GM21526 (cell line): Measurements from ENCODE around the gene MOB1B.
"Not testable (repeated sequence)": the region's sequence is repeated elsewhere in the genome, so short reads cannot be mapped to it uniquely, and the experiment has no call there.

Experiments used
- ATAC-seq: cut with Tn5 transposase; IDR thresholded peaks from one replicate; pipeline ENCODE4 v1.9.1; 2021; ENCODE audit warnings: moderate library complexity; ENCODE audit not compliant: unreplicated experiment, low FRiP score

Gene MOB1B

GRCh38 chr4:70948665-70949260, 46.6 kb downstream of the MOB1B start:
- ATAC-seq = no peak

DNA sequence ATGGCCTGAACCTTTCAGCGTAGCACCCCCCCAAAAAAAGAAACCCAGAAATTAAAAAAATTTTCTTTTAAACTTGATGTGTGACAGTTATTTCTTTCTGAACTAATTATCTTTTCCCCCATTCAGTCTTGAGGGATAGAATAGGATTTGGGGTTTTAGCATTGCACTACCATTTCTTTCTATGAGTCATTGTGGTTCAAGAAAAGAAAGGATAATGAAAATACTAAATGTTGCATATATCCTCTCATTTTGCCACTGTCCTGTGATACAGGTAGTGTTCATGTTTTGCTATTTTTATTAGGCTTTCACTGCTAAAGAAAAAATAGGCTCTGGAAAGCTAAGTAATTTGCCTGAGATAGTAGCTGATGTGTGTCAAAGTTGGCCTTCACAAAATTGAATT, 51.9 kb downstream of the MOB1B start:
- ATAC-seq = no peak

DNA sequence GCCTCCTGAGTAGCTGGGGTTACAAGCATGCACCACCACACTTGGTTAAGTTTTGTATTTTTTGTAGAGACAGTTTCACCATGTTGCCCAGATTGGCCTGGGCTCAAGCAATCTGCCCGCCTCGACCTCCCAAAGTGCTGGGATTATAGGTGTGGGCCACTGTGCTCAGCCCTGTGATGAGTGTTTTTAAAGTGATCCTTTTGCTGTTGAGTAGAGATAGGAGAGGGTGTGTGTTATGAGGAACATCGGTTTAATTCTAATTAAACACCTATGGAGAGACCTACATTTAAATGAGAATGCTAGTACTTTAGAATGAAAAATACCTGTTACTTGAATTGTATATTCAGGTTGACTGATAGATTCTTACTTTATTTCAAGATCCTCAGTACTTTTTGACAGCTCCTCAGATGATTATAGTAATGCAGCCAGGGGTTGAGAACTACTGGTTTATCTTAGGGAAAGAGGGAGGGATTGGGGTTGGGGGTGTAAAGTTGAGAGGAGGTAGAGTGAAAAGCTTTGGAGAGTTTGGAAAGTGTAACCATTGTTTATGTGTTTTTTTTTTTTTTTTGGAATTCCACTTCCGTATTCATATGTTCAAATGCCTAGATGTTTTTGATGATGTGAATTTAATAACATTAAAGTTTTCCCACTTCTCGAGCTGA, 54.5 kb downstream of the MOB1B start:
- ATAC-seq = no peak

GRCh38 chr4:70958681-70959080, 56.5 kb downstream of the MOB1B start:
- ATAC-seq = no peak

- ATAC-seq = no peak
These were observed 66.9 kb downstream of the MOB1B start for GRCh38 chr4:70969076-70969475.

DNA sequence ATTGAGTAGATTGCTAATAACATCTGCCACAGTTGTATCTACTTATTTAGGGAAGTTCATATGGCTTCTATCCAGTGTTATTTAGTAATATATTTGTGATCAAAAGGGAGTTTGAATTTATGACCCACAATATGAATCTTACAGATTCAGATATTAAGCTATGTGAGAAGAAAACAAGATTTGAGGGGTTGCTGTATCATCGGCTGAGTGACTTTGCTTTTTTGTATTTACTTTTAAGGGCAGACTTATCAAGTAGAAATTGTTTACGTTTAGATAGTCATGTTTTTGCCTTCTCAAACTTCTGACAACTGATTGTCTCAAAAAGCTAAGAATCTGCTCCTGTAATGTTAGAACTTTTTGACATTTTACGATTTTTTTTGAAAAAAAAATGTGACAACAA, 74.1 kb downstream of the MOB1B start:
- no peak for ATAC-seq

- peak; percentile 70 for ATAC-seq
These were observed 77.4 kb downstream of the MOB1B start for GRCh38 chr4:70979445-70980008.

GRCh38 chr4:70980196-70980595, 78.0 kb downstream of the MOB1B start:
- no peak for ATAC-seq

- ATAC-seq = no peak
These were observed 81.9 kb downstream of the MOB1B start for GRCh38 chr4:70984106-70984505.

DNA sequence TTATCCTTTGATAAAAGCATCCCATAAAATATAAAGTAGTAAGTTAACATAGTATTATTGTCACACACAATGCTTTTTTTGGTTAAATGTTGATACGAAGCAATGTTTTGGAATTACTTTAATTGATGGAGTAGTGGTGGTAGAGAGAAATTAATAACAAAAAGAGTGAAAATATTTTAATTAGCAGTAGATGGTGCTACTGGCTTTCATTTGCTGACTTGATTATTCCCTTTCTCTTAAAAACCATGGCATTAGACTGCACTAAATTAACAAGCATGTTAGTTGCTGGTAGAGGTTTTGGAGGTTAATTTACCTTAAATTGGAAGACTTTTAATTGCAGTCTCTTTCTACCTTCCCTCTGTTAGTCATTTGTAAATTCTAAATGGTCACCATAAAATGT, 82.4 kb downstream of the MOB1B start:
- ATAC-seq = no peak

GRCh38 chr4:70991596-70991995, 89.4 kb downstream of the MOB1B start:
- no peak for ATAC-seq

DNA sequence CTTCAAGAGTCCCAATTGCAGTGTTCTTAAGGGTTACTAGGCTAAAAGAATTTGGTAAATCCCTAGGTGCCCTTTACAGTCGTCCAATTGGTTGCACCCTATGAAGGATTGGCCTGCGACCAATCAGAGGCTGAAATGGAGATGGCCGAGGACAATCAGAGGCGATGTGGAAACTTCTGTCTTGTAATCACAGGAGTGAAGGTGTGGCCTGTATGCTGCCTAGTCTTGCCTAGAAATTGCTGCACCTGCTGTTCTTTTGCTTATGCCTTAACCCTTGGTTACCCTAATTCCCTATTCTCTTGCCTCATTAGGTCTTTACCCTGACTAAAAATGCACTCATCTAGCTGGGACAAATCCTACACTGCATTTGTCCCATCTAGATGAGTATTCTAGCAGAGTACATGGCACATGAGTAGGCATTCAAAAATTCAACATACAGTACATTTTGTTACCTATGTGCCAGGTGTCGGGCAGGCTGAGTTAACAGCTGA, 90.3 kb downstream of the MOB1B start:
- no peak for ATAC-seq

DNA sequence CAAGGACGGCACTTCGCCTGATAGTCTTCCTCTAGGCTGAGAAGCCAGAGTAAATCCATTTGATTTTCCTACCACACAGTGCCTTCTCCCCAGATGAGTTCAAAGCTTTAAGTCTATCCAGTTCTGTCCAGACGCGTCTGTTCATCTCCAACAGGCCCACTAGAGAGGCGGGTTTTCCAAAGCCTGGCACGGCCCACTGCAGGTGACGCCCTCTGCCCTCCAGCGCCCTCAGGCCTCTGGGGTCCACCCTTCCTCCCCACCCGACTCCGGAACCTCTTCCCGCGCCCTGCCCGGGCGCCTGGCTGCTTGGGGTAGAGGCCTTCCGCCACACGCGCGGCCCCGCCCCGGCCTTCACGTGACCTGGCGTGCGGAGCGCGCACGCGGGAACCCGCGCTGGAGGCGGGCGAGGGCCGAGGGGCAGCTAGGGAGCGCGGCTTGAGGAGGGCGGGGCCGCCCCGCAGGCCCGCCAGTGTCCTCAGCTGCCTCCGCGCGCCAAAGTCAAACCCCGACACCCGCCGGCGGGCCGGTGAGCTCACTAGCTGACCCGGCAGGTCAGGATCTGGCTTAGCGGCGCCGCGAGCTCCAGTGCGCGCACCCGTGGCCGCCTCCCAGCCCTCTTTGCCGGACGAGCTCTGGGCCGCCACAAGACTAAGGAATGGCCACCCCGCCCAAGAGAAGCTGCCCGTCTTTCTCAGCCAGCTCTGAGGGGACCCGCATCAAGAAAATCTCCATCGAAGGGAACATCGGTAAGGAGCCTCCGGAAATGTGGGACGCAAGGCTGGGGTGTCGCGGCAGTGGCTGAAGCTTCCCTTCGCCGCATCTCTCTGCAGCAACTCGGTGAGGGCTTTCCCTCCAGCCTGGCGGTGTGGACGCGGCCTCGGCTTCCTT, 91.3 kb downstream of the MOB1B start, which contains the start of gene DCK:
TSS of gene DCK (plus strand) at position 469 of the 888 bp plus-strand sequence. CDS start at position 656, 187 bp downstream.
- peak; percentile 83 for ATAC-seq

- ATAC-seq = no peak
These were observed 91.8 kb downstream of the MOB1B start for GRCh38 chr4:70994069-70994366.

DNA sequence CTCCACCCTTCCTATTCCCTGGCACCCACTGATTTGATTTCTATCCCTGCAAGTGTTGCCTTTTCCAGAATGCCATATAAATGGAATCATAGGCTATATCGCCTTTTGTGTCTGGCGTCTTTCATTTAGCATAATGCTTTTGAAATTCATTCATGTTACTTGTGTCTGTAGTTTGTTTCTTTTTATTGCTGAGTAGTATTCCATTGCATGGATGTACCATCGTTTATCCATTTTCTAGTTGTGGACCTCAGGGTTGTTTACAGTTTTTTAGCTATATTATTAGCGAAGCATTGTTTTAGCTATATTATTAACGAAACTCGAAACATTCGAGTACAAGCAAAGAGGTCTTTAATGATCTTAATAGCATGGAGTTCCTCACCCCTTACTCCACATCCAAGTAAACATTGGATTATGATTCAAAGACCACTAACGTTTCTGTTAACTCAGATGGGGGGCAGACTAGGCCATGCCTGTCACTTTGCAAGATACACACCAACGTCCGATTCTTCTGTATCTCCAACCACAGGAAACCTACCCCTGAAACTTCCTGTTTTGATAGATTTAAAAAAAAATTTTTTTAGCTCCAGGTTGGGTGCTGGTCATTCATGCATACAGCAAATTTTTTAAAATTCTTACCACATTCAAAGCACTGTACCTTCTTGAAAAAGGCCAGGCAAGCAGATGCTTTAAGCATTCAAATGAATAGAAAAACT, 92.4 kb downstream of the MOB1B start:
- peak; percentile 38 for ATAC-seq

- ATAC-seq = no peak
These were observed 93.8 kb downstream of the MOB1B start for GRCh38 chr4:70996018-70996360.

DNA sequence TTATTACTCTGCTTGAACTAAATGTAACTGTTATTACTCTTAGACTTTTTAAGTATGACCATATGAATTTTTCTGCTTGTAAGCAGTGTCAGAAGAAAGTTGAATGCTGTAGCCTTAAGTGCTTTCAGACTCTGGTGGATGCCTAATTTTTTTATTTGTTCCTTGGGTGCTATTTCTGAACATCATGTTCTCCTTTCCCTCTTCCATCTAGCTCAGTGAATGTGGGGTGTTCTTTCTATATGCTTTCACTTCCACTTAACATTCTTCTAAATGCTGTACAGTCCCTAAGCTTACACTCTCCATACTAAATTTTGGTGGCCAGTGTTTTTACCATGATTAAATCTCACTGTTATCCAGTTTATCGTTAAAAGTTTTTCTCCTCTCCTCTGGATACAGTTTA, 94.9 kb downstream of the MOB1B start:
- ATAC-seq = no peak

GRCh38 chr4:70997546-70997945, 95.4 kb downstream of the MOB1B start:
- ATAC-seq = no peak

DNA sequence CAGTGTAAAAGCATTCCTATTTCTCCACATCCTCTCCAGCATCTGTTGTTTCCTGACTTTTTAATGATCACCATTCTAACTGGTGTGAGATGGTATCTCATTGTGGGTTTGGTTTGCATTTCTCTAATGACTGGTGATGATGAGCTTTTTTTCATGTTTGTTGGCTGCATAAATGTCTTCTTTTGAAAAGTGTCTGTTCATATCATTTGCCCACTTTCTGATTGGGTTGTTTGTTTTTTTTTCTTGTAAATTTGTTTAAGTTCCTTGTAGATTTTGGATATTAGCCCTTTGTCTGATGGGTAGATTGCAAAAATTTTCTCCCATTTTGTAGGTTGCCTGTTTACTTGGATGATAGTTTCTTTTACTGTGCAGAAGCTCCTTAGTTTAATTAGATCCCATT, 97.5 kb downstream of the MOB1B start:
- not testable (repeated sequence) for ATAC-seq

GRCh38 chr4:71001363-71001762, 99.2 kb downstream of the MOB1B start:
- ATAC-seq = not testable (repeated sequence)
